ENCODE data around the gene SESN3.

GRCh38 chr11:95254131-95254704, 23.2 kb upstream of the SESN3 start:
- TF ChIP-seq CTCF (IDR thresholded peaks at IDR 0.05): no peak
- peak; percentile 14 for TF ChIP-seq POLR2A (IDR thresholded peaks at IDR 0.05)

Data from right lobe of liver (tissue), 4 donors.